Neural progenitor cell (in vitro differentiated cells): ENCODE data around the gene KLHDC4. TPM values are rescaled to one million over a fixed set of nuclear protein-coding genes. Genes with fewer than 3 reads are reported as not detected.
"Not testable (repeated sequence)": the region's sequence is repeated elsewhere in the genome, so short reads cannot be mapped to it uniquely, and the experiment has no call there.

Source experiments
- DNase-seq: peaks from one replicate; pipeline ENCODE4 v3.0.0-alpha.2; 2016; ENCODE audit warnings: low spot score
- H2AFZ ChIP-seq: fragments of 200-600 bp; sonication (generic); replicated peaks from 2 replicates; pipeline ENCODE4 v1.6.1; 2016; ENCODE audit warnings: antibody characterized with exemption
- H3F3A ChIP-seq: fragments of 200-600 bp; sonication (generic); 2 replicates; pipeline ENCODE4 v1.6.1; 2016; ENCODE audit warnings: antibody characterized with exemption, low read depth
- H3K27ac ChIP-seq: fragments of 200-600 bp; sonication (generic); 2 replicates; pipeline ENCODE4 v1.5.1; 2016; ENCODE audit warnings: mild to moderate bottlenecking
- H3K27me3 ChIP-seq: fragments of 200-600 bp; sonication (generic); 2 replicates; pipeline ENCODE4 v1.6.1; 2016; ENCODE audit warnings: mild to moderate bottlenecking, moderate library complexity
- H3K36me3 ChIP-seq: fragments of 200-600 bp; sonication (generic); 2 replicates; pipeline ENCODE4 v1.5.1; 2016
- H3K4me1 ChIP-seq: fragments of 200-600 bp; sonication (generic); 2 replicates; pipeline ENCODE4 v1.6.1; 2016; ENCODE audit warnings: mixed run types
- H3K4me2 ChIP-seq: fragments of 200-600 bp; sonication (generic); 2 replicates; pipeline ENCODE4 v1.6.1; 2016
- H3K4me3 ChIP-seq: fragments of 200-600 bp; sonication (generic); 2 replicates; pipeline ENCODE4 v1.5.1; 2016
- H3K79me2 ChIP-seq: fragments of 200-600 bp; sonication (generic); 2 replicates; pipeline ENCODE4 v1.6.1; 2016; ENCODE audit warnings: low read depth
- H3K9ac ChIP-seq: fragments of 200-600 bp; sonication (generic); 2 replicates; pipeline ENCODE4 v1.6.1; 2016
- H3K9me3 ChIP-seq: fragments of 200-600 bp; sonication (generic); 2 replicates; pipeline ENCODE4 v1.5.1; 2016; ENCODE audit warnings: low read depth
- H4K20me1 ChIP-seq: fragments of 200-600 bp; sonication (generic); 2 replicates; pipeline ENCODE4 v1.6.1; 2016; ENCODE audit warnings: low read depth
- H3K27ac Mint-ChIP-seq: 3 replicates; pipeline ENCODE4 v1.8.0; 2021; ENCODE audit warnings: mixed read lengths
- H3K27me3 Mint-ChIP-seq: 2 replicates; pipeline ENCODE4 v1.8.0; 2022; ENCODE audit warnings: low read depth, mild to moderate bottlenecking, inconsistent platforms, moderate library complexity, mixed read lengths; ENCODE audit not compliant: insufficient read depth
- H3K36me3 Mint-ChIP-seq: 3 replicates; pipeline ENCODE4 v1.8.0; 2021; ENCODE audit warnings: mixed read lengths
- H3K4me1 Mint-ChIP-seq: 3 replicates; pipeline ENCODE4 v1.8.0; 2021; ENCODE audit warnings: mixed read lengths
- H3K4me3 Mint-ChIP-seq: 3 replicates; pipeline ENCODE4 v1.8.0; 2021; ENCODE audit warnings: mild to moderate bottlenecking, moderate library complexity, mixed read lengths
- H3K9me3 Mint-ChIP-seq: 3 replicates; pipeline ENCODE4 v1.8.0; 2020; ENCODE audit warnings: mixed read lengths
- EZH2 ChIP-seq: fragments of 200-600 bp; sonication (generic); IDR thresholded peaks from 2 replicates; pipeline ENCODE4 v1.6.1; 2017; ENCODE audit warnings: antibody characterized with exemption, mild to moderate bottlenecking, moderate library complexity
- EZH2phosphoT487 ChIP-seq: fragments of 200-600 bp; sonication (generic); IDR thresholded peaks from 2 replicates; pipeline ENCODE4 v1.6.1; 2017; ENCODE audit warnings: antibody characterized with exemption
- total RNA-seq: library from RNA; depleted of rRNA; stranded (reverse); fragments of >200 nt; gene quantifications from 2 replicates; pipeline ENCODE4 v1.2.3, GENCODE V29; 2015; ENCODE audit warnings: low replicate concordance
- TF ChIP-seq, protein P1 (sequence below): fragments of 200-600 bp; sonication (generic); IDR thresholded peaks from 2 replicates; pipeline ENCODE4 v1.5.1; 2017; ENCODE audit warnings: antibody characterized with exemption, mild to moderate bottlenecking

The KLHDC4 gene
- total RNA-seq, 1 donor from 2014 or later: 19.2 TPM

DNA sequence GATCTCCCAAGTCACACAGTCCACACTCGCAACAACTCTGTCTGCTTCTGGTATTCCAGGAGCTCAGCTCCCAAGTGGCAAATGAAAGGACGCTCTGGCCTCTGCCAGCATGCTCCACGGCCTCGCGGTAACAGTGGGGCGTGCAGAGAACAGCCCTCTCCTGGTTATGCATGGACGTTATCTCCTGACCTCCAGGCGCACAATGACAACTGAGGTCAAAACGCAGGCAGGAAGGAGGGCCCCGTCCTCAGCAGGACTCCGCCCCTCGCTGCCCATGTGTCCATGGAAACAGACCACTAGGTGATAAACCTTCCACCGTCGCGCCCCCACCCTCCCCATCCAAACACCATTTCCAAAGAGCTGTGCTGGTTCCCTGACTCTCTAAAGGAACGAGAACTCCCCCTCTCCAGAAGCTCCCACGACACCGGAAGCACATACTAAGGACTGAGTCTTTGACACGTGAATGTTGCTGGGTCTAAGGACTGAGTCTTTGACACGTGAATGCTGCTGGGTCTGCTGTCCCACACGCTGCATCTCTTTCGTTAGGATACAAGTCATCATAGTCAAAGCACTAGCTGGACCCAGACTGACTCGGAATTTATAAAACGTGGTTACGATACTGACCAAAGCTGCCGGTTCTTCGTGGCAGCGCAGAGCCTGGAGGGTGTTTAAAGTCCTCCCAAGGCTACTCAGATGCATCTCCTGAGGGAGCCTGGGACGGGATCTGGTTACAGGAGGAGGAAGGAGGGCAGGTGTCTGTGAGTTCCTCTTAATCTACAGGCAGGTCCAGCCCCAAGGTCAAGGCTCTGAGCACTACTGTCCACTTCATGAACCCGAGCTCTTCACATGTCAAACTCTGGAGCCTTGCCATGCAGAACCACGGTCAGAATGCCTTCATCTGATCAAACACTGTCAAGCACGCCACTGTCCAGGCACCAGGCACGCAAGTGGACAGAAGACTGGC, 43.9 kb downstream of the KLHDC4 start:
- peaks cover 42% of the 10 kb centered on the region for H3K4me1 Mint-ChIP-seq

DNA sequence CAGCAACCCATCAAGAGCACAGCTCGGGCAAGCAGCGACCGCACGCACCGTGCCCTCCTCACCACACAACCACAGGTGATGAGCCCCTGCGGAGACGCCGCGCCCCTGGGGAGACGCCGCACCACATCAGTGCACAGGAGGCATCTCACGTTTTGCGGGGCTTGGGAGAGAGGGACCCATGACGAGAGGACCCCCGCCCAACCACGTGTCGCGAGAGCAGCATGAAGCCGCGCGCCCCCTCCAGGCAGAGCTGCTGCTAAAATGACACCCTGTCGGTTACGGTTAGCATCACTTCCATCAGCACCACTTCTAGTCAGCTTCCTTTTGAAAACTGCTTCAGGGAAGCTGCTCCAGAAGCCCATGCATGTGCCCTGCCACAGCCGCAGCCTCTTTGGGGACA, 45.3 kb downstream of the KLHDC4 start:
- H3K36me3 Mint-ChIP-seq: peaks cover 41% of the 10 kb centered on the region
- no peak overlapping the region for H3K27ac ChIP-seq
- no peak for DNase-seq

More for the DNA sequence above, 43.9 kb downstream of the KLHDC4 start:
- H3K27ac Mint-ChIP-seq: peak overlapping the region; percentile 95
- Histone ChIP-seq H3K9me3 (no peaks in the 10 kb centered on the region), H3K79me2 (no peaks in the 10 kb centered on the region), H3K4me3 (no peak overlapping the region), H4K20me1 (no peaks in the 10 kb centered on the region), H3K27ac (no peak overlapping the region), H3K4me2 (no peak overlapping the region), H3F3A (no peaks in the 10 kb centered on the region), H3K36me3 (no peaks in the 10 kb centered on the region), H3K4me1 (no peaks in the 10 kb centered on the region), H3K9ac (no peak overlapping the region), H2AFZ (no peak overlapping the region), H3K27me3 (no peaks in the 10 kb centered on the region)
- TF ChIP-seq, protein P1, sequence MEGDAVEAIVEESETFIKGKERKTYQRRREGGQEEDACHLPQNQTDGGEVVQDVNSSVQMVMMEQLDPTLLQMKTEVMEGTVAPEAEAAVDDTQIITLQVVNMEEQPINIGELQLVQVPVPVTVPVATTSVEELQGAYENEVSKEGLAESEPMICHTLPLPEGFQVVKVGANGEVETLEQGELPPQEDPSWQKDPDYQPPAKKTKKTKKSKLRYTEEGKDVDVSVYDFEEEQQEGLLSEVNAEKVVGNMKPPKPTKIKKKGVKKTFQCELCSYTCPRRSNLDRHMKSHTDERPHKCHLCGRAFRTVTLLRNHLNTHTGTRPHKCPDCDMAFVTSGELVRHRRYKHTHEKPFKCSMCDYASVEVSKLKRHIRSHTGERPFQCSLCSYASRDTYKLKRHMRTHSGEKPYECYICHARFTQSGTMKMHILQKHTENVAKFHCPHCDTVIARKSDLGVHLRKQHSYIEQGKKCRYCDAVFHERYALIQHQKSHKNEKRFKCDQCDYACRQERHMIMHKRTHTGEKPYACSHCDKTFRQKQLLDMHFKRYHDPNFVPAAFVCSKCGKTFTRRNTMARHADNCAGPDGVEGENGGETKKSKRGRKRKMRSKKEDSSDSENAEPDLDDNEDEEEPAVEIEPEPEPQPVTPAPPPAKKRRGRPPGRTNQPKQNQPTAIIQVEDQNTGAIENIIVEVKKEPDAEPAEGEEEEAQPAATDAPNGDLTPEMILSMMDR: no peak
- no peak for TF ChIP-seq EZH2
- TF ChIP-seq EZH2phosphoT487: no peak
- peaks cover 4% of the 10 kb centered on the region for H3K27me3 Mint-ChIP-seq
- no peak for DNase-seq
- H3K36me3 Mint-ChIP-seq: peaks cover 44% of the 10 kb centered on the region
- peak overlapping the region; percentile 68 for H3K4me3 Mint-ChIP-seq
- peaks cover 4% of the 10 kb centered on the region for H3K9me3 Mint-ChIP-seq

GRCh38 chr16:87718831-87719230, 47.0 kb downstream of the KLHDC4 start:
- not testable (repeated sequence) for H3F3A ChIP-seq, H3K36me3 ChIP-seq, H3K27ac Mint-ChIP-seq, H3K4me1 ChIP-seq, H3K9ac ChIP-seq, H3K4me3 ChIP-seq, H3K27me3 ChIP-seq, H3K27ac ChIP-seq, H3K4me3 Mint-ChIP-seq, H3K79me2 ChIP-seq, DNase-seq, H2AFZ ChIP-seq, H3K27me3 Mint-ChIP-seq, H3K9me3 Mint-ChIP-seq, H3K4me2 ChIP-seq, H4K20me1 ChIP-seq, H3K9me3 ChIP-seq
- Mint-ChIP-seq H3K36me3 (peaks cover 41% of the 10 kb centered on the region), H3K4me1 (peaks cover 30% of the 10 kb centered on the region)

More for the DNA sequence above, 45.3 kb downstream of the KLHDC4 start:
- Histone ChIP-seq H3K36me3 (no peaks in the 10 kb centered on the region), H3F3A (no peaks in the 10 kb centered on the region), H3K79me2 (no peaks in the 10 kb centered on the region), H3K27me3 (no peaks in the 10 kb centered on the region), H2AFZ (no peak overlapping the region), H3K9ac (no peak overlapping the region), H3K4me1 (no peaks in the 10 kb centered on the region), H3K9me3 (no peaks in the 10 kb centered on the region), H3K4me2 (no peak overlapping the region), H4K20me1 (no peaks in the 10 kb centered on the region), H3K4me3 (no peak overlapping the region)
- Mint-ChIP-seq H3K27me3 (peaks cover 4% of the 10 kb centered on the region), H3K9me3 (peaks cover 4% of the 10 kb centered on the region), H3K27ac (no peak overlapping the region), H3K4me3 (no peak overlapping the region), H3K4me1 (peaks cover 34% of the 10 kb centered on the region)
- no peak for TF ChIP-seq EZH2phosphoT487
- no peak for TF ChIP-seq EZH2
- TF ChIP-seq, protein P1: no peak

DNA sequence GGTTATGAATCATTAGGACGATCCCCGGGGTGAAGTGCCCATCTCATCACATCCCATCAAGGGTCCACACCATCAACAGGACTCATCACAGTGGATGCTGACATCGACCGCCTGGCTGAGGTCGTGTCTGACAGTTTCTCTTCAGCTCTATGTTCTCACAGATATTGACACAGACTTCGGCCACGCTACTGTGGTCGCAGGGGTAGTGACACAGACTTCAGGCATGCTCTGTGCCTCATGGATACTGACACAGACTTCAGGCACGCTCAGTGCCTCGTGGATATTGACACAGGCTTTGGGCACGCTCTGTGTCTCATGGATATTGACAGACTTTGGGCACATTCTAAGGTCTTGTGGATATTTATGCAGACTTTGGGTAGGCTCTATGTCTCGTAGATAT, 50.1 kb downstream of the KLHDC4 start:
- H3K36me3 ChIP-seq: no peaks in the 10 kb centered on the region
- Mint-ChIP-seq H3K27ac (peak overlapping the region; percentile 61), H3K36me3 (peaks cover 21% of the 10 kb centered on the region), H3K4me1 (peaks cover 4% of the 10 kb centered on the region), H3K4me3 (no peak overlapping the region), H3K9me3 (peaks cover 2% of the 10 kb centered on the region), H3K27me3 (peaks cover 2% of the 10 kb centered on the region)
- H3K4me1 ChIP-seq: no peaks in the 10 kb centered on the region
- no peak overlapping the region for H3K27ac ChIP-seq
- H3K9ac ChIP-seq: no peak overlapping the region
- no peak overlapping the region for H2AFZ ChIP-seq
- no peaks in the 10 kb centered on the region for H3K9me3 ChIP-seq
- H3K27me3 ChIP-seq: no peaks in the 10 kb centered on the region
- H3K4me3 ChIP-seq: no peak overlapping the region
- no peaks in the 10 kb centered on the region for H4K20me1 ChIP-seq
- TF ChIP-seq, protein P1: no peak
- TF ChIP-seq EZH2phosphoT487 (no peak), EZH2 (no peak)
- H3K79me2 ChIP-seq: no peaks in the 10 kb centered on the region
- H3K4me2 ChIP-seq: no peak overlapping the region
- no peak for DNase-seq
- H3F3A ChIP-seq: no peaks in the 10 kb centered on the region
